Hepatocyte (in vitro differentiated cells): ENCODE data around the gene ATP9B.

Experiments
- EZH2 ChIP-seq: fragments of 200-600 bp; sonication (generic); IDR thresholded peaks from 2 replicates; pipeline ENCODE4 v1.6.1; 2016; ENCODE audit warnings: antibody characterized with exemption, mild to moderate bottlenecking, borderline replicate concordance
- TF ChIP-seq, protein P1 (sequence below): fragments of 200-600 bp; sonication (generic); IDR thresholded peaks from 2 replicates; pipeline ENCODE4 v1.5.1; 2016; ENCODE audit warnings: antibody characterized with exemption, mild to moderate bottlenecking; ENCODE audit not compliant: poor library complexity

DNA sequence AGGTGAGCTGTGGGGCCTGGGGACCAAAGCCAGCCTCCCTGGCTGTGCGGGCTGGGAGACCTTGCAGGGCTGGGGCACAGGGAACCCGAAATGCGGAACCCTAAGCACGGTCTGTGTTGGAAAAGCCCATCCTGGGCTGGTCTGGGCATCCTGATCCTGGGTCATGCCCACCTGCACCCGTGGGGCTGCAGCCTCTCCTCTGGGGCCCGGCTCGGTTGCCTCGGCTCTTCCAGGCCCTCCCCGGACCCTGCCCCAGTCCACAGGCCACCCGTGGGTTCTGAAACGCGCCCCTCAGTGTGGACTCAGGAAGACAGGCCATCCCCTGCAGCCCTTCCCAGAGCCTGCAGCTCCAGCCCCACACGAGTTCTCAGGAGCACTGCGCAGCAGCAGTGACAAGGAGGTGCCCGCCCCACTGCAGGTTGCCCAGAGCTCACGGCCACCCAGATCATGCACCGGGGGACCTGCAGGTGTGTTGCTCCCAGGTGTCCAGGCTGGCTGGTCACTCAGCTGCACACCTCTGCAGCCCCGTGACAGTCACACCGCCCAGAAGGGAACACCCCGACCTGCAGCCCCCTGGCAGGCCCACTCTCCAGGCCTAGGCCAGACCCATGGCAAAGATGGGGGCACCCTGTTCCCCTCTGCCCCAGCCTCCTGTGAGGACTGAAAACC is 314.3 kb downstream of the ATP9B start:
- TF ChIP-seq, protein P1, sequence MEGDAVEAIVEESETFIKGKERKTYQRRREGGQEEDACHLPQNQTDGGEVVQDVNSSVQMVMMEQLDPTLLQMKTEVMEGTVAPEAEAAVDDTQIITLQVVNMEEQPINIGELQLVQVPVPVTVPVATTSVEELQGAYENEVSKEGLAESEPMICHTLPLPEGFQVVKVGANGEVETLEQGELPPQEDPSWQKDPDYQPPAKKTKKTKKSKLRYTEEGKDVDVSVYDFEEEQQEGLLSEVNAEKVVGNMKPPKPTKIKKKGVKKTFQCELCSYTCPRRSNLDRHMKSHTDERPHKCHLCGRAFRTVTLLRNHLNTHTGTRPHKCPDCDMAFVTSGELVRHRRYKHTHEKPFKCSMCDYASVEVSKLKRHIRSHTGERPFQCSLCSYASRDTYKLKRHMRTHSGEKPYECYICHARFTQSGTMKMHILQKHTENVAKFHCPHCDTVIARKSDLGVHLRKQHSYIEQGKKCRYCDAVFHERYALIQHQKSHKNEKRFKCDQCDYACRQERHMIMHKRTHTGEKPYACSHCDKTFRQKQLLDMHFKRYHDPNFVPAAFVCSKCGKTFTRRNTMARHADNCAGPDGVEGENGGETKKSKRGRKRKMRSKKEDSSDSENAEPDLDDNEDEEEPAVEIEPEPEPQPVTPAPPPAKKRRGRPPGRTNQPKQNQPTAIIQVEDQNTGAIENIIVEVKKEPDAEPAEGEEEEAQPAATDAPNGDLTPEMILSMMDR, result no peak
- TF ChIP-seq EZH2, result no peak
